HCT116 (cell line): ENCODE data around the gene LYRM9. TPM values are rescaled to one million over a fixed set of nuclear protein-coding genes. Genes with fewer than 3 reads are reported as not detected.

ENCODE experiments used
- CEBPB ChIP-seq: IDR thresholded peaks from 2 replicates; pipeline ENCODE4 v1.6.1; 2012; ENCODE audit warnings: low read depth
- CTCF ChIP-seq, 3 experiments: fragments of 200-600 bp in 1 of 3; sonication (generic) in 1 of 3; IDR thresholded peaks in 2 of 3; conservative IDR thresholded peaks in 1 of 3; 2 replicates each; pipeline ENCODE4 v1.5.1; 2012 to 2017; ENCODE audit warnings: low read depth in 2 of 3, low read length in 2 of 3, antibody characterized with exemption in 1 of 3, borderline replicate concordance in 1 of 3, control low read depth in 1 of 3, mild to moderate bottlenecking in 1 of 3, mixed read lengths in 1 of 3, mixed run types in 1 of 3, moderate library complexity in 1 of 3; ENCODE audit not compliant: insufficient read depth in 1 of 3
- ELF1 ChIP-seq: IDR thresholded peaks from 2 replicates; pipeline ENCODE4 v1.6.1; 2012; ENCODE audit warnings: low read depth, borderline replicate concordance
- EZH2 ChIP-seq: fragments of 200-600 bp; sonication (generic); IDR thresholded peaks from 2 replicates; pipeline ENCODE4 v1.6.1; 2017; ENCODE audit warnings: antibody characterized with exemption, mixed run types
- EZH2phosphoT487 ChIP-seq: fragments of 200-600 bp; IDR thresholded peaks from 2 replicates; pipeline ENCODE4 v1.6.1; 2018; ENCODE audit warnings: antibody characterized with exemption, borderline replicate concordance
- JUND ChIP-seq: IDR thresholded peaks from 2 replicates; pipeline ENCODE4 v1.6.1; 2012
- POLR2A ChIP-seq: IDR thresholded peaks from 2 replicates; pipeline ENCODE4 v1.7.0; 2011; ENCODE audit warnings: borderline replicate concordance; ENCODE audit not compliant: insufficient read depth, insufficient read length; ENCODE audit errors: extremely low read depth
- POLR2AphosphoS5 ChIP-seq: IDR thresholded peaks from 2 replicates; pipeline ENCODE4 v1.6.1; 2011; ENCODE audit warnings: mild to moderate bottlenecking, low read depth, low read length, moderate library complexity
- REST ChIP-seq: IDR thresholded peaks from 2 replicates; pipeline ENCODE4 v1.6.1; 2012; ENCODE audit warnings: low read depth
- SP1 ChIP-seq: IDR thresholded peaks from 2 replicates; pipeline ENCODE4 v1.6.1; 2012; ENCODE audit warnings: low read depth
- TCF7L2 ChIP-seq: IDR thresholded peaks from 2 replicates; pipeline ENCODE4 v1.7.0; 2011; ENCODE audit warnings: borderline replicate concordance, inconsistent platforms; ENCODE audit not compliant: insufficient read depth, insufficient read length; ENCODE audit errors: extremely low read depth
- YY1 ChIP-seq: IDR thresholded peaks from 2 replicates; pipeline ENCODE4 v1.6.1; 2011; ENCODE audit warnings: low read length, low read depth, moderate library complexity, mild to moderate bottlenecking; ENCODE audit not compliant: insufficient replicate concordance; ENCODE audit errors: extremely low read depth
- ZFX ChIP-seq: fragments of 450-650 bp; IDR thresholded peaks from 2 replicates; pipeline ENCODE4 v1.6.1; 2017
- total RNA-seq: library from RNA; stranded (reverse); gene quantifications from one replicate; pipeline ENCODE4 v1.2.1, GENCODE V29; 2021; ENCODE audit not compliant: unreplicated experiment

LYRM9 gene
- total RNA-seq, 1 experiment from 2014 or later = 4.8 TPM

GRCh38 chr17:27836651-27837050 is 56.5 kb downstream of the LYRM9 start (continued):
- TF ChIP-seq REST (no peak), JUND (no peak), YY1 (no peak), ELF1 (no peak), EZH2 (no peak), CTCF (IDR thresholded peaks at IDR 0.05 in 2 of 3, conservative IDR thresholded peaks at IDR 0.05 in 1 of 3; ENCODE audit: borderline replicate concordance in 1 of 3, insufficient read depth in 1 of 3, low read depth in 2 of 3, low read length in 2 of 3) (no peak), TCF7L2 (no peak), POLR2AphosphoS5 (no peak), EZH2phosphoT487 (no peak), POLR2A (no peak), ZFX (no peak), SP1 (no peak), CEBPB (no peak)
